Activated CD8-positive, alpha-beta T cell treated with anti-CD3 and anti-CD28 coated beads, Interleukin-2, amount 10 ng/mL, durations not matched to agents 7 days and 5 days (primary cell): Measurements from ENCODE around the gene CNTN2. TPM values are rescaled to one million over a fixed set of nuclear protein-coding genes. Genes with fewer than 3 reads are reported as not detected.

Source experiments
- total RNA-seq, 2 experiments: library from RNA; stranded (reverse); gene quantifications; one replicate each; pipeline ENCODE4 v1.2.3, GENCODE V29; 2021

Gene CNTN2
- total RNA-seq, 2 experiments from 2014 or later: not detected

Other genes with a start within 250 kb of the CNTN2 start
- gene NFASC, start 172.3 kb upstream of the CNTN2 start, total RNA-seq: under 1 TPM in 1 of 2 experiments, not detected in 1; 0.32 TPM
- 1 to 10 TPM; 2.3 to 2.8 TPM for gene TMEM81, start 41.2 kb downstream of the CNTN2 start, total RNA-seq
- 10 to 100 TPM; 20.3 to 22.0 TPM for gene RBBP5, start 78.8 kb downstream of the CNTN2 start, total RNA-seq
- gene DSTYK, start 168.5 kb downstream of the CNTN2 start, total RNA-seq: 10 to 100 TPM in 1 of 2 experiments, 1 to 10 TPM in 1; 9.7 to 10.4 TPM
- gene TMCC2, start 184.7 kb downstream of the CNTN2 start, total RNA-seq: 1 to 10 TPM; 2.6 to 2.7 TPM